Stimulated activated CD4-positive, alpha-beta T cell treated with anti-CD3 and anti-CD28 coated beads, Interleukin-2, amount 100 ng/mL, for 4 hours (primary cell): ENCODE data around the gene UCK2.

Experiments used
- DNase-seq: peaks from one replicate; pipeline ENCODE4 v3.0.0-alpha.2; 2020; ENCODE audit warnings: low read depth

The UCK2 gene

DNA sequence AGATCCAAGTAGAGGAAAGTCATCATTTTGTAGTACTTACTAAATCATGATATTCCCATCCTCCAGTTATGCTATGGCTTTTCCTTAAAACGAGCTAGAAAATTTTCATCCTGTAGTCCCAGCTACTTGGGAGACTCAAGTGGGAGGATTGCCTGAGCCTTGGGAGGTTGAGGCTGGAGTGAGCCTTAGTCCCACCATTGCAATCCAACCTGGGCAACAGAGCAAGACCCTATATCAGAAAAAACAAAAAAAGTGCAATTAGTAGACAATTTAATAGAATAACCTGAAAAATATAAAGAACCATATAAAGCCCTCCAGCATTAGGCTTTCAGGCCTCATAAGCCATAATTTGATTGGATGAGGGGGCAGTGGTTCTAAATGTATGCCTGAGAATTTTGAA is 6.8 kb downstream of the UCK2 start:
- no peak for DNase-seq

DNA sequence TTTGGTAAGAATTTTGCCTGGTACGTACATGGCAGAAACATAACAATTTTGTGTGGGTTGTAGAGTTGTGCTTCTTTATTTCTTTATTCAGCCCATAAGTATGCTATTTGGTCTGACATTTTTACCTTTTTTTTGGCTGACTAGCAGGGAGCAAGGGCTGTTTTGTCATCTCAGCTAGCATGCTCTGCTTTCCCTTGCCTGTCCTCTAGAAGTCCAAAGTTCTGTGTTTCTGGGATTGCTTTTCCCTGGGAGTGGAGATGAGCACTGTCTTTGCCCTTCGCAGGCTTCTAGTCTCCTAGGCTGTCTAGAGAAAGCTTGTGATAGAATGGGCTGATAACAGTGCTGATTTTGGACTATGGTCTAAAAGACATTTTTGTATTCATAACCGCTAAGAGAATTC is 7.5 kb downstream of the UCK2 start:
- DNase-seq = no peak

DNA sequence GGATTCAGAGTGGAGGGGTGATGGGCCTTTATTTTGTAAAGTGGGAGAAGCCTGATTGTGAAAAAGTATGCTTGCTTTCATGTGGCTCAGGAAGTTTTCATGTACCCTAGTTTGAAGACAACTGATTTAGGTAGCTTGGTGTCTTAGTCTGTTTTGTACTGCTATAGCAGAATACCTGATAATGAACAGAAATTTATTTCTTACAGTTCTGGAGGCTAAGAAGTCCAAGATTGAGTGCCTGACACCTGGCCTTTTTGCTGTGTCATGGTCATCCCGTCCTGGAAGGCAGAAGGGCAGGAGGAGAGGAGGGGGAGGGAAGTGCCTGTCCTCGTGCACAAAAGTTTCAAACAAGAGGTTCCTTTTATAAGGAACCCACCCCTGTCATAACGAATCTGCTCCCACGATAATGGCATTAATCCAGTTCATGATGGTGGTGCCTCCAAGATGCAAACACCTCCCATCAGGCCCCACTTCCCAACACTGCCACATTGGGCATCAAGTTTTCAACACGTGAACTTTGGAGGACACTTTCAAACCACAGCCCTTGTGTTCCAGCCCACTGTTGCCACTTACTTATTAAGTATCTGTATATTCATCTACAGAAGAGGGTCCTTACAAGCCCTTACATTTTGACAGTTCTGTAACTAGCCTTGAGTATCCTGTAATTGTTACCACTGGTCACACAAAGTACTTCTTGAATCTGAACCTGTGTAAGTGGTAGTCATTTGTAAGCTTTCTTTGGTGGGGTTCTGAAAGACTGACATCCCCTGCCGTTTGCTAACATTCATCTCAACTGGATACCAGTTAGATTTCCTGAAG is 9.5 kb downstream of the UCK2 start:
- DNase-seq = no peak

DNA sequence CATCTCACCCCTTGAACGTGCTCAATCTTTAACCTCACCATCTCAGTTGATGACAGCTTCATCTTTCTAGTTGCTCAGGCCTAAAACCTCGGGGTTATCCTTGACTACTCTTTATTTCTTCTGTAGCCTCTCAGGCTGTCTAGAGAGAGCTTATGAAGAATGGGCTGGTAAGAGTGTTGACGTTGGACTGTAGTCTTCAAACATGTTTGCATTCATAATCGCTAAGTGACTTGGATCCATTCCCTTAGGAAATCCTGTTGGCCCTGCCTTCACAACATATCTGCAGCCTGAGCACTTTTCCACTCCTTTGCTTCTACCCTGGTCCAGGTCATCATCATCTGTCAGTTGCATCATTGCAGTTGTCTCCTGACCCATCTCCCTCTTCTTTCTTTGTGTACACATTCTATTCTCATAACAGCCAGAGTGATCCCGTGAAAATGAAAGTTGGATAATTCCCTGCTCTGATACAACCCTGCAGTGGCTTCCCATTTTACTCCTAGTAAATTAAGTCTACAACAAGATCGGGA is 10.5 kb downstream of the UCK2 start:
- no peak for DNase-seq

DNA sequence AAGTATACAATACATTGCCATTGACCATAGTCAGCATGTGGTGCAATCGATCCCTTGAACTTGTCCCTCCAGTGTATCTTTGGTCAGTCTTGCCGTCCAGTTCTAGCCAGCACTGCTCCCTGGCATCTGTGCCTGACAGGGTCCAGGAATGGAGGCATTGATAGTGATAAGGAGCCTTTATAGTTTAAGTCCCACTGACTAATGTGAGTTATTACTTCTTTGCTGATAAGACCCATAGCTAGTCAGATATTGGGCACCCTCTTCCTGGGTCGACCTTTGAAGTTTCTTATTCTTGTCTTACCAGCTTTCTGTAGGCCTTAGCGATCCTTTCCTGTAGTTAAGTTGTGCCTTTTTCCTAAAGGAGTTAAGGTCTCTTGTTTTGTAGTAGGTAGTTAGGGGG is 13.0 kb downstream of the UCK2 start:
- no peak for DNase-seq

DNA sequence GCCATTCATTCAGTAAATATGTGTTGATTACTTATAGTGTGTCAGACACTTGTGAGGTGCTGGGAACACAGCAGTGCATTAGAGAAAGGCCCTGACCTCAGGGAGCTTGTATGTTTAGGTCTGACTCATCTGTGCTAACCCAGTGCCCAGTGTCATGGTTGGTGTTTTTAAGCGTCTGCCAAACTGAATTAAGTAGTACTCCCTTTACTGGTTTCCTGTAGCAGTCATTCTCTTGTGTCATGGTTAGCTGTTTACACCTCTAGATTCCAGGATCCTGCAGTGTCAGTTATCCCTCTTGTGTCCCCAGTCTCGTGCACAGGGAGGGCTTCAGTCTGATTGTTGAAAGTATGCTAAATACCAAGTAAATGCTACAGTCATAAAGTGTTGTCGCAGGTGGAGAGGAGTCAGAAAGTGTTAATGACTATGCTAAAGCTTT is 14.2 kb downstream of the UCK2 start:
- no peak for DNase-seq

DNA sequence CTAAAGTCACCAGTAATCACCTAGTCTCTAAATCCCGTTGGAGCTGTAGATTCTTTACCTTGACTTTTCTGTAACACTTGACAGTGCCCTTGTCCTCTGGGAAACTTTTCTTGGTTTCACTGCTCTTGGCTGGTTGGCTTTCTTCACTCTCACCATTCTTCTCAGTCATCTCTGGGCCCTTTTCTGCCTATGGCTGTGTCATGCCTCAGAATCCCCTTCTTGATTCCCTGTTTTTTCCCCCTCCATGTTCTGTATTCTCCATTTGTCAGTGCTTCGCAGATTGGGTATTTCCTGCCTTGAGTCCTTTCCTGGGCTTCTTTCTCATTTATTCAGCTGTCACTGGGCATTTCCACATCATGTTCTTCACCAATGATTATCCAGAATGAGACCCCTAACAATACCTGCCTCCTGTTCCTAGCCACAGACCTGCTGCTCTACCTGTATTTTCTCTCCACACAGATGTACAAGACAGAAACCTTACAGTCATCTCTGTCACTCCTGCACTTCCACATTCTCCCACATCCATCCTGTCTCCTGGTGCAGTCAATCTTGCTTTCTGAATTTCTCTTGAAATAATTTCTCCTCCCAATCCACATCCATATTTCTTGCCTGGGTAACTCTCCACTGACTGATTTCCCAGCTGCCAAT is 14.7 kb downstream of the UCK2 start:
- DNase-seq = no peak

DNA sequence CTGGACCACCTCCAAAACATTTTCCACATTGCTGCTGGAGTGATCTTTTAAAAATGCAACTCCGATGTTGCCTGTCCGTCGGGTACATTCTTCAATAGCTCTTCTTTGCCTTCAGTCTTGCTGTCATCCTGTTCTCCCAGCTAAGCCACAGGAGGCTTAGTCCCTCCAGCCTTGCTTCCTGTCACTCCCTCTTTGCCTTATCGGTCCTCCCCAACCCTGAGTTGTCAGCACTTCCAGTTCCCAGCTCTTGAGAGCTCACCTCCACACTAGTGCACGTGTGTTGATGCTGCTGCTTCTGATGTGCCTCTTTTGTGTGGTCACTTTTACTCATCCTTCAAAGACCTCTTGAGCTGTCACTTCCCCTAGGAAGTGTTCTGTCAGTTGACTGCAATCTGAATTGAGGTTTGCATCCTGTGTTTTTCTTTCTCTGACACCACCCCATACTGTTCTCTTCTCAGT is 15.3 kb downstream of the UCK2 start:
- DNase-seq = no peak

DNA sequence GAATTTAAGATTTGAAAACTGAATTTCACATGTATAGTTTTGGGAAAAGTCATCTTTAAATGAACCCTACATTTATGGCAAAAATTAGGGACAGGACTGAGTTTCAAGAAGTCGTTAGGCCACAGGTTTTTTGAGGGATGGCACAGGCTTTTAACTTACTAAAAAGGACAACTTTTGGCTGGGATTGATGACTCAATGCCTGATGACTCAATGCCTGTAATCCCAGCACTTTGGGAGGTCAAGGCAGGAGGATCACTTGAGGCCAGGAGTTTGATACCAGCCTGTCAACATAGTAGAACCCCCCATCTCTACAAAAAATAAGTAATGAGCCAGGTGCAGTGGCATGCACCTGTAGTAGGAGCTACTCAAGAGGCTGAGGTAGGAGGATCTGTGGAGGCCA is 15.9 kb downstream of the UCK2 start:
- no peak for DNase-seq

DNA sequence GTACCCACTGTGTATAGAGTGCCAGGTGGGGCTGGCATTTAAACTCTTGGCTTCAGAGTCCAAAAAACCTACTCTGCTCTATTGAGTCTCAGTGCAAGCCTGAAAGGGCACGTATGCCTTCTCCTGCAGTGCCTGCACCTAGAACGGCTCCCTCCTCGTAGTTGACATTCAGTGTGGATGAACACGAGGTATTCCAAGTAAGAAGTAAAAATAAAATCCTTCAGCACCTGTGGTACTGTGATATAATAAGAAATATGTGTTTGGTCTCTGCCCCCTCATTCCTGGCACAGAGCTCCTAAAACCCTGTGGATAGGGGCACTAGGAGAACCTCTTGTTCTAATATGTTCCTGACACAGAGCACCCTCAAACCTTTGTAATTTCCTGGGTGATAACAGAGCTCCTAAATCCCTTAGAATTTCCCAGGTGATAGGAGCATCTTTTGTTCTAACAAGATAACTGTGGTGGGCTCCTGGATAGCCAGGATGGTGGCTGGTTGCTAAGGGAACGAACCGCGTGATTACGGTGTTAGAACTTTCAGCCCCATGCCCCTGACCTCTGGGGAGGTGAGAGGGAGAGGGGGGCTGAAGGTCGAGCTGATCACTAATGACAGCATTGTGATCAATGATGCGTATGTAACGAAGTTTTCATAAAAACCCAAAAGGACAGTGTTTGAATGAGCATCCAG is 16.8 kb downstream of the UCK2 start:
- DNase-seq = no peak

DNA sequence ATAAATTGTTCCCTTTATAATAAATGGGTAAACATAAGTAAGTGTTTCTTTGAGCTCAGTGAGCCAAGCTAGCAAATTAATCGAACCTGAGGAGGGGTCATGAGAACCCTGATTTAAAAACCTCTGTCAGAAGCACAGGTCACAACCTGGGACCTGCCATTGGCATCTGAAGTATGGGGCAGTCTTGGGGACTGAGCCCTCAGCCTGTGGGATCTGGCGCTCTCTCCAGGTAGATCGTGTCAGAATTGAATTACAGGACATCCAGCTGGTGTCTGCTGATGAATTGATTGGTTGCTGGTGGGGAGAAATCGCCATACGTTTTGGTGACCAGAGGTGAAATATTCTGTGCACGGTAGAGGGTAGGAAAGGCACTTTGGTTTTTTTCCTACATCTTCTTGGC is 17.5 kb downstream of the UCK2 start:
- DNase-seq = no peak

DNA sequence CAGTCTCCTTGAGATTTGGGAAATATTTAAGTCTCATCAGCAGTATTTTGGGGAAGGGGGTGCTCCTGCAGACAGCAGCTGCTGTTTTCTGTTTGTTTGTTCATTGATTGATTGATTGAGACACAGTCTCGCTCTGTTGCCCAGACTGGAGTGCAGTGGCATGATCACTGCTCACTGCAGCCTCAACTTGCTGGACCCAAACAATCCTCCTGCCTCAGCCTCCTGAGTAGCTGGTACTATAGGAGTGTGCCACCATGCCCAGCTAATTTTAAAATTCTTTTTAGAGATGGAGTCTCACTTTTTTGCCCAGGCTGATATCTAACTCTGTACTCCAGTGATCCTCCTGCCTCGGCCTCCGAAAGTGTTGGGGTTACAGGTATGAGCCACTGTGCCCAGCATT is 18.2 kb downstream of the UCK2 start:
- no peak for DNase-seq

DNA sequence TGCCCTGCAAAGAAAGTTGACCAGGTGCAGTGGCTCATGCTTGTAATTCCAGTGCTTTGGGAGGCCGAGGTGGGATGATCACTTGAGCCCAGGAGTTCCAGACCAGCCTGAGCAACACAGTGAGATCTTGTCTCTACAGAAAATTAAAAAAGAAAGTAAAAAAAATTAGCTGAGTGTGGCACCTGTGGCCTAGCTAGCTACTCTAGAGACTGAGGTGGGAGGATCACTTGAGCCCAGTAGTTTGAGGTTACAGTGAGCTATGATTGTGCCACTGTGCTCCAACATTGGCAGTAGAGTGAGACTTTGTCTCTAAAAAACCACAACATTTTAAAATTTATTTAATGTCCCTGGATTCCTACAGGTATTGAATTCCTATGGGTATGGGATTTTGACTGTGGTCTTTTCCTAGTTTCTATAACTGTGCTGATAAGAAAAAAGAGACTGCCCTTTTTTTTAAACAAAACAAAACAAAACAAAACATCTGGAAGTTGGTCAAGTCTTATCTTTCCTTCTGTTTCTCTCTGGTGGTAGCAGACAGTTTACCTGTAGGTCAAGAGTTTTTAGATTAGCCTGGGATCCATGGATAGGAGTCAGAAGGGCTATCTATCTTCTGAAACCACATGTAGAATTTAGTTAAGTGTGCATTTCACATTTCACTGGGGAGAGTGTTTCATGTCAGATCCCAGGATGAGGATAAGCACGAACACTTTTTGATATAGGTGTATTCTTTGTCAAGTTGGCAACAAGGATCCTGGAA is 18.8 kb downstream of the UCK2 start:
- no peak for DNase-seq

DNA sequence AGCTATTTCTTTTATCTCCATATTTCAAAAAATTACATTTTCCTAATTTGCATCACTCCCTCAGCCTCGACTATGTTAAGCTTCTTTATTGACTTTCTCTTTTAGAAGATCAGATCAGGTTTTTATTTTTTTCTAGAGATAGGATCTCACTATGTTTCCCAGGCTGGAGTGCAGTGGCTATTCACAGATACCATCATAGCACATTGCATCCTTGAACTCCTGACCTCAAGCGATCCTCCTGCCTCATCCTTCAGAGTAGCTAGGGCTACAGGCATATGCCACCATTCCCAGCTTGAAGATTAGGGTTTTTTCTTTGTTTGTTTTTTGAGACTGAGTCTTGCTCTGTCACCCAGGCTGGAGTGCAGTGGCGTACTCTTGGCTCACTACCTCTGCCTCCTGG is 20.1 kb downstream of the UCK2 start:
- no peak for DNase-seq

DNA sequence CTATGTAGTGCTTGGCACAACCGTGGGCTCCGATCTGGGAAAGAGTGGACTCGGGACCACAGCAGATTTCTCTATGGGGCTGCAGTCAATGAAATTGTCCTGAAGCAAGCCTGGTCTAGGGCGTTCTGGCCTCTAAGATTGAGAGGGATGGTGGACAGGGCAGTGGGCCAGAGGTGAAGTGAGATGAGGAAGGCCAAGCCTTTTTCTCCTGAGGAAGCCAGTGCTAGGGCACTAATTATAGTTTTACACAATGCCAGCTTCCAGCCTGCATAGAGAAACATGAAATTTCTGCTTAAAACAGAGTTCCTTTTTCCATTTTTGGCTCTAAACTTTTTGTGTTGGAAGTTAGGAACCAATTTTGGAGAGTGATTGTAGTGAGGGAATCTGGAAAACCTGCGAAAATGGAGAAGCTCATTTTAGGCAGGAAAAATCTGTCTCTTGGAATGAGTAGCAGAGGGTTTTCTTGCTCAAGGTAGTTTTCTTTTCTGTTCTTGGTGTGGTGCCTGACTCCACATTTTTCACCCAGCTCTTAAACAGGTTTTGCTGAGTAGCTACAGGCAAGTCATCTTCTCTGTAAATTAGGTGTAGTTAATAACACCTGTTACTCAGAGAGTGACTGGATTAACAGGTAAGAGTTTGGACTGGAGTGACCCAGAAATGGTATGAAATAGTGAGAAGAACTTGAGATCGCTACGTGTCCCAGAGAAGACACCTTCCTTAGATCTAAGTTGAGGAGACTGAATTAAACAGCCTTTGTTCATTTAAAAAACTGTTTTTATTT is 22.1 kb downstream of the UCK2 start:
- DNase-seq = no peak

DNA sequence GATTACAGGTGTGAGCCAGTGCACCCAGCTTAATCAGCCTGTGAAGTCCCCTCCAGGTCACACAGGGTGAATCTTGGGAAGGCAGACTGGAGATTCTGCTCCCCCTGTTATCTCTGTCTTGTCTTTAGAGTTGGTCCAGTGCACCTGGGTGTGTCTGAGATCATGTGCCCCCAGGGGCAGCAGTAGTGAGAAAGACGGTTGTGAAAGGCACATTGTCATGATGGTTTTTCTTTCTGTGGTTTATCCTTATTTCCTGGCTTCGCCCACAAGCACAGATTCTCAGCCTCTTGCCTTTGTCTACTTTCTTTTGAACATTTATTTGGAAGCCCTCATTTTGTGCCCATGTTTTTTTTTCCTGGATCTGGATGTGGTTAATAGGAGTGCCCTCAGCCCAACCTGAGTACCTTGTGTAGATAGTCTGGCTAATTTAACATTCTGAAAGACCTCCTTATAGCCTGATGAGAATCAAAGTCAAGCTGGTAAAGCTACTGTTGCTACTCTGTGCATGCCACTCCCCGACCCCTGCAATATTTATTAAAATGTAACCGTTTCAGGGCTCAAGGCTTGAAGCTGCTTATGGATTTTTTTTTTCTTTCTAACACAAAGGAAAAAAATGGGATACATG is 23.7 kb downstream of the UCK2 start:
- DNase-seq = no peak

DNA sequence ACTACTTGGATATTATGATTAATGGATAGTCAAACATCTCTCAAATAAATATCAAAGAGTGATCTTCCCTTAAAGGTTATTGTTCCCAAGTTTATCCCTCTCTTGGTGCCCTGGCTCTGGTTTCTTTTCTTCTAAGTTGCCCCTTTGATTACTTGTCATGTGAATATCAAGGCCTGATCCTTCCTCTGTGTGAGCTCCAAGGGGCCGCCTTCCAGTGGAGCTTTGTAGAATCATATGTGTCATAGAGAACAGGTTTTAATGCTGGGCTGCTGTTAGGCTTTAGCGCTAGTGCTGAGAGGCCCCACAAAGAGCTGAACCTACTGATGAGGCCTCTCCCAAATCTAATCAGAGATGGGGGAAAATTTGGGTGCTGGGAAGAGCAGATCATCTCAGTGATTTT is 25.5 kb downstream of the UCK2 start:
- no peak for DNase-seq

DNA sequence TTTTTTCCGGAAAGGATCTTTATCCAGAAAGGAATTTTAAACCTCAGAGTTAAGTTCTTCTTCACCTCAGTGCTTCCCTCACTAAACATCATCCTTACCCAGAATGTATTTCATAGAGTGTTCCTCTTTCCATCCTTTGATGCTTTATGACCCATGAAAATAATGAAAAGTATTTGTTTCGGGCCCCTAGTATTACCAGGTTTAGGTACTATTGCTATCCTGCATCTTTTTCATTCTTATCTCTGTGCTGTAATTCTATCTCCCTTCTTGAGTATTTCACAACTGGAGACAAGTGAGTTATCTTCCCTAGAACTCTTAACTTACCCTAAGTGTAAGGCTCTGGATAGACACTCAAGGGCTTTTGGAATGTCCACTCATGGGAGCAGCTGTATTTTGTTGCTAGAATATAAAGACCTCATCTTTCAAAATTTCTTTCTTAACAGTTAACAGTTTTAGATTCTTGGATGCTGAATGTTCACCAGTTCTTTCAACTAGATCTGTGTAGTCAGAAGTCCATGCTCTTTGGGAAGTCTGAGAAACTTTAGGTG is 26.2 kb downstream of the UCK2 start:
- DNase-seq = no peak

DNA sequence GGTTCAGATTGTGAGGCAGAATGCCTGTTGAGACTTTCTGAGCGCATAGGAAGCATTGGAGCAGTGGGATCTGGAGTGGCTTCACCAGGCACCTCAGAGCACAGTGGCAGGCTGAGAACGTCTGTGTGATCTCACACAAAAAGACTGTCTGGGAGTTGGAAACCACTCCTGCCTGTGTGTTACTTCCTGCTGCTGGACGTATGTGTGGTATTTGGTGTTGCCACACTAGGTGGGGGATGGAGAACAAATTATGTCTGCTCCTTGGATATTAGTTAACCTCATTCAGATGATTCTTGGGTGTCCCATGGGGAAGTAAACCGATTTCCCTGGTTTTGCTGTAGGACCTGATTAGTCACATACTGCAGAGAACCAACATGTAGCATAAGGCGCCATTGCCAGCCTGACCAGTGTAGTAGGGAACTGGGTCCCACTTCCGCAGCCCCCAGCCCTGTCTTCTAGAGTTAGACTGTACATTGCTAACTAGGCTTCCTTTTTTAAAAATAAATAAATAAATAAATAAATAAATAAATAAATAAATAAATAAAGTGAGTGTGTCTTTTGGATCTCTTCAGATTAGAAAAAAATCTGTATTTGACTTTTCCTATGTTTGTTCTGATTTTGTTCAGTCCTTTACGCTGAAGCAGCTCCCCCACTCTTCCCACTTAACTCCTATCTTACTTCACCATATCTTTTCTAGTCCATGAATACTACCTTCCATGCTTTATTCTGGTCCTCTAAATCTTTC is 26.9 kb downstream of the UCK2 start:
- no peak for DNase-seq
